Body of pancreas (tissue), 4 donors: Measurements from ENCODE around the gene PRPH.

Experiments used
- POLR2A ChIP-seq, 3 donors: fragments of 450-650 bp; IDR thresholded peaks; one replicate each; pipeline ENCODE4 v1.6.1; 2016; ENCODE audit warnings: antibody characterized with exemption in 3 of 3, mild to moderate bottlenecking in 2 of 3
- TF ChIP-seq, protein P1 (sequence below), 7 experiments: fragments of 450-650 bp in 4 of 7; fragments of 200-600 bp in 3 of 7; sonication (generic) in 3 of 7; IDR thresholded peaks; one replicate each; pipeline ENCODE4 v1.5.1; 2016 to 2019; ENCODE audit warnings: antibody characterized with exemption in 7 of 7

DNA sequence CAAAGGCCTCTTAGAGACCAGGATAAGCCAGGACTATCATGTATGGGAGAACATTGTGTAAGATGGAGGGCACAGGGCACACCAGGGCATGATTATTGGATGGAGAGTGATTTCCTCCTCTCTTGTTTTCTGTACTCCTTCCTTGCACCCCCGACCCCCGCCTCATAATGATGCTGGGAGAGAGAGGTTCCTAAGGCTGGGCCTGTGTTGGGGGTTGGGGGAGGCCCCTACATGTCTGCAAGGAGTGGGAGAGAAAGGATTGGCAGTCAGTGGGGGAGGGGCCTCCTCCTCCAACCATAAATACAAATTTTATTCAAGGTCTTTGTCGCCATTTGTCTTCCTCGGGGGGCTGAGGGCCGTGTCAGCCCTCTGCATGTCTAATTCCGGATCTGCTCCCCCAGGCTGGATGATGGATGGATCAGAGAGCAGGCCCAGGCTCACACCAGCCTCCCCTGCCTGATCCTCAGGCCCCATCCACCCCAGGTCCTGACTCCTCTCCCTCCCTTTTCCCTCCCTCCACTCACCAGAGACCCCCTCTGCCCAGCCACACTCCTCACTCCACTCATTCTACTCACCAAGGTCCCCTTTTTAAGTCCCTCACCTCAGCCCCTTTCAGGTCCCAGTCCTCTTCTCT lies 44.0 kb downstream of the PRPH start:
- TF ChIP-seq POLR2A (IDR thresholded peaks at IDR 0.05) = no peak
- TF ChIP-seq, protein P1, sequence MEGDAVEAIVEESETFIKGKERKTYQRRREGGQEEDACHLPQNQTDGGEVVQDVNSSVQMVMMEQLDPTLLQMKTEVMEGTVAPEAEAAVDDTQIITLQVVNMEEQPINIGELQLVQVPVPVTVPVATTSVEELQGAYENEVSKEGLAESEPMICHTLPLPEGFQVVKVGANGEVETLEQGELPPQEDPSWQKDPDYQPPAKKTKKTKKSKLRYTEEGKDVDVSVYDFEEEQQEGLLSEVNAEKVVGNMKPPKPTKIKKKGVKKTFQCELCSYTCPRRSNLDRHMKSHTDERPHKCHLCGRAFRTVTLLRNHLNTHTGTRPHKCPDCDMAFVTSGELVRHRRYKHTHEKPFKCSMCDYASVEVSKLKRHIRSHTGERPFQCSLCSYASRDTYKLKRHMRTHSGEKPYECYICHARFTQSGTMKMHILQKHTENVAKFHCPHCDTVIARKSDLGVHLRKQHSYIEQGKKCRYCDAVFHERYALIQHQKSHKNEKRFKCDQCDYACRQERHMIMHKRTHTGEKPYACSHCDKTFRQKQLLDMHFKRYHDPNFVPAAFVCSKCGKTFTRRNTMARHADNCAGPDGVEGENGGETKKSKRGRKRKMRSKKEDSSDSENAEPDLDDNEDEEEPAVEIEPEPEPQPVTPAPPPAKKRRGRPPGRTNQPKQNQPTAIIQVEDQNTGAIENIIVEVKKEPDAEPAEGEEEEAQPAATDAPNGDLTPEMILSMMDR (IDR thresholded peaks at IDR 0.05) = no peak
